Measurements from ENCODE around the gene GRID1.

DNA sequence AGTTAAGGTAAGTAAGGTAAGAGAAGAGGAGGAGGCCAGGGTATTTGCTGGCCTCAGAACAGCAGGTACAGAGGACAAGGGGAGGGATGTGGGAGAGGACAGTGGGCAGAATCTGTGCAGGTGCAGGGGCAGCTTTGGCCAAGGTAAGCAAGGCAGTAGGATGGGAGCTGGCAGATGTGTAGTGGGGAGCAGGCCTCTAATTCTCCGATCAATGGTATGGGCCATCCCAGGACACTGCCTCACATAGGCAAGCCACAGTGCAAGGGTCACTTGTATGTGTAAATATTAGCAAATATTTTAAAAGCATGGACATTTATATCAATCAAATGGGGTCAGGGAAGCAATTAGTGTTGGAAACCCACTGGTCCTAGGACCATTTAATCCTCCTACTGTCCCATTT lies 373.5 kb downstream of the GRID1 start:
- TF ChIP-seq, protein P1, sequence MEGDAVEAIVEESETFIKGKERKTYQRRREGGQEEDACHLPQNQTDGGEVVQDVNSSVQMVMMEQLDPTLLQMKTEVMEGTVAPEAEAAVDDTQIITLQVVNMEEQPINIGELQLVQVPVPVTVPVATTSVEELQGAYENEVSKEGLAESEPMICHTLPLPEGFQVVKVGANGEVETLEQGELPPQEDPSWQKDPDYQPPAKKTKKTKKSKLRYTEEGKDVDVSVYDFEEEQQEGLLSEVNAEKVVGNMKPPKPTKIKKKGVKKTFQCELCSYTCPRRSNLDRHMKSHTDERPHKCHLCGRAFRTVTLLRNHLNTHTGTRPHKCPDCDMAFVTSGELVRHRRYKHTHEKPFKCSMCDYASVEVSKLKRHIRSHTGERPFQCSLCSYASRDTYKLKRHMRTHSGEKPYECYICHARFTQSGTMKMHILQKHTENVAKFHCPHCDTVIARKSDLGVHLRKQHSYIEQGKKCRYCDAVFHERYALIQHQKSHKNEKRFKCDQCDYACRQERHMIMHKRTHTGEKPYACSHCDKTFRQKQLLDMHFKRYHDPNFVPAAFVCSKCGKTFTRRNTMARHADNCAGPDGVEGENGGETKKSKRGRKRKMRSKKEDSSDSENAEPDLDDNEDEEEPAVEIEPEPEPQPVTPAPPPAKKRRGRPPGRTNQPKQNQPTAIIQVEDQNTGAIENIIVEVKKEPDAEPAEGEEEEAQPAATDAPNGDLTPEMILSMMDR (optimal IDR thresholded peaks at IDR 0.05 in 1 of 3, IDR thresholded peaks at IDR 0.05 in 1 of 3, conservative IDR thresholded peaks at IDR 0.05 in 1 of 3; ENCODE audit: extremely low read depth in 1 of 3, insufficient read depth in 2 of 3, low read length in 3 of 3) = no peak
- TF ChIP-seq EZH2 (IDR thresholded peaks at IDR 0.05; ENCODE audit: low read length) = no peak
